C4-2B (cell line): Measurements from ENCODE around the gene CCSAP.

Experiments used
- H3K27ac ChIP-seq: fragments of 450-650 bp; 2 replicates; pipeline ENCODE4 v1.5.1; 2017
- CTCF ChIP-seq: fragments of 450-650 bp; conservative IDR thresholded peaks from 2 replicates; pipeline ENCODE4 v1.5.1; 2017; ENCODE audit warnings: mild to moderate bottlenecking
- ZFX ChIP-seq: fragments of 450-650 bp; IDR thresholded peaks from 2 replicates; pipeline ENCODE4 v1.6.1; 2017

CCSAP gene

GRCh38 chr1:229325401-229325800 lies 17.4 kb downstream of the CCSAP start:
- no peak overlapping the region for H3K27ac ChIP-seq
- TF ChIP-seq ZFX (no peak), CTCF (no peak)

- H3K27ac ChIP-seq: no peak overlapping the region
- TF ChIP-seq CTCF (no peak), ZFX (no peak)
These were observed 18.8 kb downstream of the CCSAP start for GRCh38 chr1:229323885-229324553.

- H3K27ac ChIP-seq: no peak overlapping the region
- no peak for TF ChIP-seq CTCF
- no peak for TF ChIP-seq ZFX
These were observed 19.6 kb downstream of the CCSAP start for GRCh38 chr1:229323201-229323600.

GRCh38 chr1:229319487-229319886 lies 23.4 kb downstream of the CCSAP start:
- H3K27ac ChIP-seq: no peak overlapping the region
- no peak for TF ChIP-seq ZFX
- no peak for TF ChIP-seq CTCF

- TF ChIP-seq CTCF: no peak
These were observed 24.8 kb downstream of the CCSAP start for GRCh38 chr1:229318056-229318455.

GRCh38 chr1:229316166-229316565 lies 26.7 kb downstream of the CCSAP start:
- no peak overlapping the region for H3K27ac ChIP-seq
- TF ChIP-seq CTCF: no peak
- TF ChIP-seq ZFX: no peak

More at GRCh38 chr1:229318056-229318455, 24.8 kb downstream of the CCSAP start:
- no peak overlapping the region for H3K27ac ChIP-seq

GRCh38 chr1:229310833-229311232 lies 32.0 kb downstream of the CCSAP start:
- no peak overlapping the region for H3K27ac ChIP-seq
- TF ChIP-seq CTCF (no peak), ZFX (no peak)
